LNCaP clone FGC (cell line): Measurements from ENCODE around the gene UTS2B.

ENCODE experiments used
- DNase-seq: peaks from one replicate; pipeline ENCODE4 v3.0.0-alpha.2; 2011; ENCODE audit warnings: low read depth
- H3K4me3 ChIP-seq: 2 replicates; pipeline ENCODE4 v1.5.1; 2011; ENCODE audit warnings: mild to moderate bottlenecking, low read depth, low read length, control low read depth
- TF ChIP-seq, protein P1 (sequence below): IDR thresholded peaks from 2 replicates; pipeline ENCODE4 v1.5.1; 2012; ENCODE audit warnings: mild to moderate bottlenecking; ENCODE audit not compliant: control insufficient read depth, insufficient read depth; ENCODE audit errors: extremely low read depth

Gene UTS2B

DNA sequence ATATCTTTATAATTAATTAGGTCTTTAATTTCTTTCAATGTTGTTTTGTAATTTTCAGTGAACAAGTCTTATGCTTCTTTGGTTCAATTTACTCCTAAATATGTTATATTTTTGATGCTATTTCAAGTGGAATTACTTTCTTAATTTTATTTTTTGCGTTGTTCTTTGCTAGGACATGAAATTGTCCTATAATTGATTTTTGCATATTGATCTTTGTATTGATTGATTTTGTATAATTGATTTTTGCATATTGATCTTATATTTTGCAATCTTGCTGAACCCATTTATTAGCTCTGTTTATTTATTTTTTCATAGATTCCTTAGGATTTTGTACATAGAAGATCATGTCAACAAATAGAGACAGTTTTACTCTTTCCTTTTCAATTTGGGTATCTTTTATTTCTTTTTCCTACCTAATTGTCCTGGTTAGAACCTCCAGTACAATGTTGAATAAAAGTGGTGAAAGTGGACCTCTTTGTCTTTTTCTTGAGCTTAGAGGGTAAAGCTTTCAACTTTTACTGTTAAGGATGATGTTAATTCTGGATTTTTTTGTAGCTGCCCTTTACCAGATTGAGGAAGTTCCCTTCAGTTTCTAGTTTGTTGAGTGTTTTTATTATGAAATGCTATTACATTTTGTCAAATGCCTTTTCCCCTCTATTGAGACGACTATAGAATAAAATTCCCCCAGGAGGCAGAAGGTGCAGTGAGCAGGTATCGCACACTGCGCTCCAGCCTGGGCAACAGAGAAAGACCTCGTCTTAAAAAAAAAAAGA lies 37.9 kb downstream of the UTS2B start:
- DNase-seq = no peak
- TF ChIP-seq, protein P1, sequence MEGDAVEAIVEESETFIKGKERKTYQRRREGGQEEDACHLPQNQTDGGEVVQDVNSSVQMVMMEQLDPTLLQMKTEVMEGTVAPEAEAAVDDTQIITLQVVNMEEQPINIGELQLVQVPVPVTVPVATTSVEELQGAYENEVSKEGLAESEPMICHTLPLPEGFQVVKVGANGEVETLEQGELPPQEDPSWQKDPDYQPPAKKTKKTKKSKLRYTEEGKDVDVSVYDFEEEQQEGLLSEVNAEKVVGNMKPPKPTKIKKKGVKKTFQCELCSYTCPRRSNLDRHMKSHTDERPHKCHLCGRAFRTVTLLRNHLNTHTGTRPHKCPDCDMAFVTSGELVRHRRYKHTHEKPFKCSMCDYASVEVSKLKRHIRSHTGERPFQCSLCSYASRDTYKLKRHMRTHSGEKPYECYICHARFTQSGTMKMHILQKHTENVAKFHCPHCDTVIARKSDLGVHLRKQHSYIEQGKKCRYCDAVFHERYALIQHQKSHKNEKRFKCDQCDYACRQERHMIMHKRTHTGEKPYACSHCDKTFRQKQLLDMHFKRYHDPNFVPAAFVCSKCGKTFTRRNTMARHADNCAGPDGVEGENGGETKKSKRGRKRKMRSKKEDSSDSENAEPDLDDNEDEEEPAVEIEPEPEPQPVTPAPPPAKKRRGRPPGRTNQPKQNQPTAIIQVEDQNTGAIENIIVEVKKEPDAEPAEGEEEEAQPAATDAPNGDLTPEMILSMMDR = no peak
- H3K4me3 ChIP-seq = no peak overlapping the region

DNA sequence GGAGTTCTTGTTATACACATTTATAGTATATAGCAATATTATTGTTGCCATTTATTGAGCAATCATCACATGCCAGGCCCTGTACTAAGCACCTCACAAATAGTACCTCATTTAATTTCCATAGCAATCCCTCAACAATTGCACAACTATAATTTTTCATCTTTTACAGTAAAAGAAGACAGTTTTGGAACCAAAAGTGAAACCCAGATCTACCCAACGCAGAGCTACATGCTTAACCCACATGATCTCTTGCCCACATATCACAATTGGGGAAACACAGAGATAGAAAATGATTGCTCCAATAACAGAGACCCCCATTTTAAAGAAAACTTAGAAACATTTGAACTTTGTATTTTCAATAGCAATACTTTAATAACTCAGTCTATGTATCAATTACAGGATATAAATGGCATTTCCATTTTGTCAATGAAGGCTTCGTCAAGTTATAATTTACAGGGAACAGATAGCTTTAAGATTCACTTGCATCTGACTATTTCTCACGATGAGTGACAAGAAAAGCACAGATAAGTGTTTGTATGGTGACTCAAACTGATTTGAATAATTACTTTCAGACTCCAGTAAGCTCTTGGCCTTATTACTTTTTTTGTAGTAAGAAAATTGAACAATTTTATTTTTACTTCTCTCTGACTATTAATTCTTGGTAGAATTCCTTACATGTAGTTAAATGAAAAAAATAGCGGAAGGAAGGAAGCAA lies 39.9 kb downstream of the UTS2B start:
- DNase-seq = no peak
- TF ChIP-seq, protein P1 = no peak
- no peak overlapping the region for H3K4me3 ChIP-seq

DNA sequence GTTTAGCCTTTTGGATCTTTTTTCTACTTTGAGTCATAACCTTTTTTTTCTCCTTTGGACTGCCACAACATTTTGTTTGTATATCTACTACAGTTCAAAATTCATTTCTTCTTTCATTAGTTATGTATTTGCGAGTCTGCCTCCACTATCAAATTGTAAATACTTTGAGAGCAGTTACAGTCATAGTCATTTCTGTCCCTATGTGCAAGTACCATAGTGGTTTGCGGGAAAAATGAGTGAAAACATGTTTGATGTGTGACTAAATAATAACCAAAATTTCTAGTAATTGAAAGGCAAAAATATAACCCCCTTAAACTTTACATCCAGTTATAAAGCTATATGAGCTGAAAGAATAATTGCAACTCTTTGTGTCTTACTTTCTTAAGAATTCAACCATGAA lies 46.9 kb downstream of the UTS2B start:
- DNase-seq = no peak
- H3K4me3 ChIP-seq = no peak overlapping the region
- TF ChIP-seq, protein P1 = no peak

- H3K4me3 ChIP-seq = no peak overlapping the region
- TF ChIP-seq, protein P1 = no peak
- peak; percentile 87 for DNase-seq
Observed at GRCh38 chr3:191282251-191283185, 47.8 kb downstream of the UTS2B start.

- TF ChIP-seq, protein P1 = no peak
- peak; percentile 40 for DNase-seq
- no peak overlapping the region for H3K4me3 ChIP-seq
Observed at GRCh38 chr3:191280882-191281281, 49.4 kb downstream of the UTS2B start.

- no peak for DNase-seq
- TF ChIP-seq, protein P1 = no peak
- no peak overlapping the region for H3K4me3 ChIP-seq
Observed at GRCh38 chr3:191280111-191280510, 50.2 kb downstream of the UTS2B start.
